Body of pancreas (tissue), 4 donors: ENCODE data around the gene BARX1.

Source experiments
- POLR2A ChIP-seq, 3 donors: fragments of 450-650 bp; IDR thresholded peaks; one replicate each; pipeline ENCODE4 v1.6.1; 2016; ENCODE audit warnings: antibody characterized with exemption in 3 of 3, mild to moderate bottlenecking in 2 of 3
- TF ChIP-seq, protein P1 (sequence below), 7 experiments: fragments of 450-650 bp in 4 of 7; fragments of 200-600 bp in 3 of 7; sonication (generic) in 3 of 7; IDR thresholded peaks; one replicate each; pipeline ENCODE4 v1.5.1; 2016 to 2019; ENCODE audit warnings: antibody characterized with exemption in 7 of 7

GRCh38 chr9:93992830-93993229 lies 37.7 kb upstream of the BARX1 start:
- TF ChIP-seq, protein P1, sequence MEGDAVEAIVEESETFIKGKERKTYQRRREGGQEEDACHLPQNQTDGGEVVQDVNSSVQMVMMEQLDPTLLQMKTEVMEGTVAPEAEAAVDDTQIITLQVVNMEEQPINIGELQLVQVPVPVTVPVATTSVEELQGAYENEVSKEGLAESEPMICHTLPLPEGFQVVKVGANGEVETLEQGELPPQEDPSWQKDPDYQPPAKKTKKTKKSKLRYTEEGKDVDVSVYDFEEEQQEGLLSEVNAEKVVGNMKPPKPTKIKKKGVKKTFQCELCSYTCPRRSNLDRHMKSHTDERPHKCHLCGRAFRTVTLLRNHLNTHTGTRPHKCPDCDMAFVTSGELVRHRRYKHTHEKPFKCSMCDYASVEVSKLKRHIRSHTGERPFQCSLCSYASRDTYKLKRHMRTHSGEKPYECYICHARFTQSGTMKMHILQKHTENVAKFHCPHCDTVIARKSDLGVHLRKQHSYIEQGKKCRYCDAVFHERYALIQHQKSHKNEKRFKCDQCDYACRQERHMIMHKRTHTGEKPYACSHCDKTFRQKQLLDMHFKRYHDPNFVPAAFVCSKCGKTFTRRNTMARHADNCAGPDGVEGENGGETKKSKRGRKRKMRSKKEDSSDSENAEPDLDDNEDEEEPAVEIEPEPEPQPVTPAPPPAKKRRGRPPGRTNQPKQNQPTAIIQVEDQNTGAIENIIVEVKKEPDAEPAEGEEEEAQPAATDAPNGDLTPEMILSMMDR (IDR thresholded peaks at IDR 0.05), result no peak
- TF ChIP-seq POLR2A (IDR thresholded peaks at IDR 0.05), result no peak
